ENCODE data around the gene TLL2. TPM values are rescaled to one million over a fixed set of nuclear protein-coding genes. Genes with fewer than 3 reads are reported as not detected.

The TLL2 gene
- total RNA-seq, 2 experiments from 2014 or later = 0.12 to 0.19 TPM

DNA sequence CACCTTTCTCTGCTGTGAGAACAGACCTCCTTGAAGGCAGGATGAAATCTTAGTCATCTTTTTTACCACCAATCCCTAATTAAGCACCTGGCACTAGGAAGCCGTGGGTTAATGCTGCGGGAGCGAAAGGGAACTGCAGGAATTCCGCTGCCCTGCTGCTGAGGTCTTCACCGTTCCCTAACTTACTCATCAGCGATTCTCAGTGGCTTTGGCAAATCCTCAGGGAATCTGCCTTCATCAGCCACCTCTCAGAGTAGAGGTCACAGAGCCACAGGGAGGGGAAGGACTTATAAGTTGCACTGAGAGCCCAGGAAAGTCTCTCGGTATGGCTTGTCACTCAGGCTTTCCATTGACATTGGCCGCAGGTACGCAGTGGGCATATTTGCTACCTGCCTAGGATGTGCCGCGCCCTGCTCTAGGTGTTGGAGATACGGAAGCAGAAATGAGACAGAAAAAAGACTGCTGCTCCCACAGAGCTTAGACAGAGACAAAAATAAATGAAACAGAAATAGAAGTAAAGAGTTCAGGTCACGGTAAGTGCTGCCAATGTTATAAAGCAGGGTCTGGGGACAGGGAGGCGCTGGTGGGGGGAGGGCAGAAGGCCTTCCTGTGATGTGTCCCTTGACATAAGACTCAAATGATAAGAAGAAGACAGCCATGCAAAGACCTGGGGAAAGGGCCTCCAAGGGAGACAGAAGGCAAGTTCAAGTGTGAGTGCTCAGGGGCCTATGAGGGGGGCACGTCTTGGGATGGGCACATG is 82.3 kb downstream of the TLL2 start:
- no peak overlapping the region for H3K27ac Mint-ChIP-seq
- peaks cover 5% of the 10 kb centered on the region for H3K9me3 Mint-ChIP-seq
- no peaks in the 10 kb centered on the region for H3K4me1 Mint-ChIP-seq
- H3K36me3 Mint-ChIP-seq = no peaks in the 10 kb centered on the region
- H3K27me3 Mint-ChIP-seq = peaks cover 14% of the 10 kb centered on the region
- DNase-seq = no peak
- no peak overlapping the region for H3K4me3 Mint-ChIP-seq

GRCh38 chr10:96427291-96427690 is 86.4 kb downstream of the TLL2 start:
- Mint-ChIP-seq H3K9me3 (no peaks in the 10 kb centered on the region), H3K4me1 (no peaks in the 10 kb centered on the region), H3K36me3 (no peaks in the 10 kb centered on the region), H3K27me3 (peaks cover 19% of the 10 kb centered on the region), H3K4me3 (no peak overlapping the region), H3K27ac (no peak overlapping the region)
- no peak for DNase-seq

GRCh38 chr10:96422525-96422924 is 91.2 kb downstream of the TLL2 start:
- Mint-ChIP-seq H3K27me3 (peaks cover 10% of the 10 kb centered on the region), H3K4me3 (no peak overlapping the region), H3K4me1 (no peaks in the 10 kb centered on the region), H3K27ac (no peak overlapping the region), H3K9me3 (no peaks in the 10 kb centered on the region), H3K36me3 (no peaks in the 10 kb centered on the region)
- no peak for DNase-seq

DNA sequence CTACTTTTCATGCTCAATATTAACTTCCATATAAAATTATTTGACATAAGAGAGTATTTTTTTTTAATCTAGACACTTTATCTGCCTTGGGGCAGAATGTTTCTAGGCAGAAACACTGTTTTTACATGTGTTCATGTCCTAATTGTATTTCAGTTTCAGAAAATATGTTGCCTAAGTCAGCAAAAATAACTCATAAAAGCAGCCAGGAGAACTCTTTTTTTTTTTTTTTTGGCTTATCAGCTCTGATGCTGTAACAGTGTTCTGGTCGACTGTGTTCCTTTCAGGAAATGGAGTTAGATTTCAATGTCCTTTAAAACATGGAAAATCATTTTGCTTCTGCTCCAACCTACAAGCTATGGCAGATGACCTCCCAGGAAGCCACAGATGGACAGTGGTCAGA is 91.7 kb downstream of the TLL2 start:
- Mint-ChIP-seq H3K9me3 (no peaks in the 10 kb centered on the region), H3K27ac (no peak overlapping the region), H3K4me1 (no peaks in the 10 kb centered on the region), H3K4me3 (no peak overlapping the region), H3K36me3 (no peaks in the 10 kb centered on the region), H3K27me3 (peaks cover 10% of the 10 kb centered on the region)
- no peak for DNase-seq

GRCh38 chr10:96420228-96421009 is 93.3 kb downstream of the TLL2 start:
- Mint-ChIP-seq H3K4me1 (no peaks in the 10 kb centered on the region), H3K9me3 (no peaks in the 10 kb centered on the region), H3K4me3 (no peak overlapping the region), H3K27me3 (no peaks in the 10 kb centered on the region), H3K36me3 (no peaks in the 10 kb centered on the region), H3K27ac (no peak overlapping the region)
- DNase-seq = no peak

- H3K36me3 Mint-ChIP-seq = no peaks in the 10 kb centered on the region
- no peak overlapping the region for H3K4me3 Mint-ChIP-seq
- no peaks in the 10 kb centered on the region for H3K9me3 Mint-ChIP-seq
- no peak overlapping the region for H3K27ac Mint-ChIP-seq
- no peak for DNase-seq
- no peaks in the 10 kb centered on the region for H3K27me3 Mint-ChIP-seq
- H3K4me1 Mint-ChIP-seq = no peaks in the 10 kb centered on the region
Observed at GRCh38 chr10:96419351-96419750, 94.4 kb downstream of the TLL2 start.

DNA sequence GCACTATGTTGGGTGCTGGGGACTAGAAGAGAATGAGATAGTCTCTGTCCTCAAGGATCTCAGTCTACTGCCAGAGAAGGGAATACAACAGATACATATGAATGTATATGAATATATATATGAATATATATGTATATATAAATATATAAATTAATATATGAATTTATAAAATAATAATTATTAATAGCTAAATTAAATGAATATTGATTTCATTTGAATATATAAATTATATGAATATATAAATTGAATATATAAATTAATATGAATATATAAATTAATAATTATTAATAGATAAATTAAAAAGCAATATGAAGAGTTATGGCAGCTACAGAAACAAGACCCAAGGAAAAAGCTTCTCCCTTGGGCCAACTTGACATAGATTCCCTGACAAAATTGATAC is 95.1 kb downstream of the TLL2 start:
- Mint-ChIP-seq H3K36me3 (no peaks in the 10 kb centered on the region), H3K27me3 (no peaks in the 10 kb centered on the region), H3K27ac (no peak overlapping the region), H3K4me1 (no peaks in the 10 kb centered on the region), H3K4me3 (no peak overlapping the region), H3K9me3 (no peaks in the 10 kb centered on the region)
- no peak for DNase-seq

DNA sequence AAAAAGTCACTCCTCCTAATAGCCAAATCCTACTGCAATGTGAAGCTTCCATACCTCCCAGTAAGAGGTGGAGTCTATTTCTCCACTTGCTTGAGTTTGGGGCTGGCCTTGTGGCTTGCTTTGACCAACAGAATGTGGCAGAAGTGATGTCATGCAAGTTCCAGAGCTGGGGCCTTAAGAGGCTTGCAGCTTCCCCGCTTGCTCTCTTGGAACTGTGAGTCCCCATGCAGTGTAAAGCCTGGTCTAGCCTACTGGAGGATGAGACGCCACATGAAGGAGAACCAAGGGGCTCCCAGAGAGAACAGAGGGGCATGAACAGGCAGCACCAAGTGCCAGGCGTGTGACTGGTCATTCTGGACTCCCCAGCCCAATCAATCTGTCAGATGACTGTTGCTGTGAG is 96.3 kb downstream of the TLL2 start:
- peaks cover 8% of the 10 kb centered on the region for H3K27me3 Mint-ChIP-seq
- no peak overlapping the region for H3K4me3 Mint-ChIP-seq
- H3K27ac Mint-ChIP-seq = no peak overlapping the region
- no peaks in the 10 kb centered on the region for H3K36me3 Mint-ChIP-seq
- no peaks in the 10 kb centered on the region for H3K4me1 Mint-ChIP-seq
- DNase-seq = no peak
- H3K9me3 Mint-ChIP-seq = no peaks in the 10 kb centered on the region

GRCh38 chr10:96416643-96417042 is 97.1 kb downstream of the TLL2 start:
- no peak overlapping the region for H3K4me3 Mint-ChIP-seq
- no peak for DNase-seq
- H3K27me3 Mint-ChIP-seq = peaks cover 14% of the 10 kb centered on the region
- H3K9me3 Mint-ChIP-seq = no peaks in the 10 kb centered on the region
- H3K4me1 Mint-ChIP-seq = no peaks in the 10 kb centered on the region
- H3K36me3 Mint-ChIP-seq = no peaks in the 10 kb centered on the region
- no peak overlapping the region for H3K27ac Mint-ChIP-seq

- Mint-ChIP-seq H3K4me1 (no peaks in the 10 kb centered on the region), H3K36me3 (no peaks in the 10 kb centered on the region), H3K4me3 (no peak overlapping the region), H3K27ac (no peak overlapping the region), H3K9me3 (no peaks in the 10 kb centered on the region), H3K27me3 (peaks cover 14% of the 10 kb centered on the region)
- no peak for DNase-seq
Observed at GRCh38 chr10:96415891-96416554, 97.7 kb downstream of the TLL2 start.

DNA sequence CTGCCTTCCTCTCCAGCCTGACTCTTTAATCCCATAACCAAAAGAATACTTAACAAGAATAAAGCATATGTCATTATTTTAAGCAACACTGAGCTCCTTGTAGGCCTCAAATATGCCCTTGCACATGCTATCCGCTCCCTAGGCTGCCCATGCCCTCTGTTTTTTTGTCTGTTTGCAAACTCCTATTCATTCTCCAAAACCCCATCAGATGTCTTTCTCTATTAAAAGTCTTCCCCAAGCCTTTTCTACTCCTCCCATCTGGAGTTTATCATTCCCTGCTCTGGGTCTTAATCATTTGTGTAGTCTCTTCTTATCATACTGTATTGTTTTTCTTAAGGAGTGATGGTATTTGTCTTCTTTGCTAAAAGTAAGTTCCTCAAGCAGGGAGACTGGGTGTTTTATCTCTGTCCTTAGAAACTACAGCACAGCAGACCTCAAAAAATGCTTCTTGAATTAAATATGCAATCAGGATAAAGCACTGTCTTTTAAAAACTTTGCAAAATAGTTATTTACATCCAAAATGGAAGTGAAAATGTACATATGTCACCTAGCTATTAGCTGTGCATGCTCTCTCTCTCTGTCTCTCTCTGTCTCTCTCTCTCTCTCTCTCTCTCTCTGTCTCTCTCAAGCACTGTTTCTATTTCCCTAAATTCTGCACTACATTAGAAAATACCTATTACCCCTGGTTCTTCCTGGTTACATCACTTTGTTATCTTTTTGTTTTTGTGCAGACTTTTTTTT is 98.4 kb downstream of the TLL2 start:
- Mint-ChIP-seq H3K27ac (no peak overlapping the region), H3K4me3 (no peak overlapping the region), H3K4me1 (no peaks in the 10 kb centered on the region), H3K36me3 (no peaks in the 10 kb centered on the region), H3K9me3 (no peaks in the 10 kb centered on the region), H3K27me3 (peaks cover 14% of the 10 kb centered on the region)
- DNase-seq = no peak

- Mint-ChIP-seq H3K4me3 (no peak overlapping the region), H3K4me1 (no peaks in the 10 kb centered on the region), H3K27ac (no peak overlapping the region), H3K9me3 (no peaks in the 10 kb centered on the region), H3K36me3 (no peaks in the 10 kb centered on the region), H3K27me3 (peaks cover 14% of the 10 kb centered on the region)
- DNase-seq = no peak
Observed at GRCh38 chr10:96414303-96414702, 99.4 kb downstream of the TLL2 start.

- H3K36me3 Mint-ChIP-seq = no peaks in the 10 kb centered on the region
- H3K27ac Mint-ChIP-seq = no peak overlapping the region
- peaks cover 17% of the 10 kb centered on the region for H3K27me3 Mint-ChIP-seq
- DNase-seq = no peak
- no peaks in the 10 kb centered on the region for H3K4me1 Mint-ChIP-seq
- no peak overlapping the region for H3K4me3 Mint-ChIP-seq
- H3K9me3 Mint-ChIP-seq = no peaks in the 10 kb centered on the region
Observed at GRCh38 chr10:96413151-96413787, 100.5 kb downstream of the TLL2 start.

GRCh38 chr10:96411716-96412320 is 101.9 kb downstream of the TLL2 start:
- H3K36me3 Mint-ChIP-seq = no peaks in the 10 kb centered on the region
- DNase-seq = no peak
- H3K9me3 Mint-ChIP-seq = no peaks in the 10 kb centered on the region
- no peak overlapping the region for H3K4me3 Mint-ChIP-seq
- no peaks in the 10 kb centered on the region for H3K4me1 Mint-ChIP-seq
- peaks cover 17% of the 10 kb centered on the region for H3K27me3 Mint-ChIP-seq
- H3K27ac Mint-ChIP-seq = no peak overlapping the region

Data from activated naive CD8-positive, alpha-beta T cell treated with anti-CD3 and anti-CD28 coated beads for 36 hours (primary cell).